HUES48 (cell line): Measurements from ENCODE around the gene TSC1.

Experiments used
- H3K27ac ChIP-seq: one replicate; pipeline ENCODE4 v1.7.0; 2013; ENCODE audit warnings: low read depth, low read length, inconsistent platforms
- H3K27me3 ChIP-seq: 2 replicates; pipeline ENCODE4 v1.6.1; 2013; ENCODE audit warnings: mild to moderate bottlenecking, low read length; ENCODE audit not compliant: control insufficient read depth, insufficient read depth
- H3K36me3 ChIP-seq: 2 replicates; pipeline ENCODE4 v1.6.1; 2013; ENCODE audit warnings: low read length; ENCODE audit not compliant: control insufficient read depth, insufficient read depth
- H3K4me1 ChIP-seq: 2 replicates; pipeline ENCODE4 v1.6.1; 2013; ENCODE audit warnings: mild to moderate bottlenecking, low read length; ENCODE audit not compliant: control insufficient read depth, insufficient read depth
- H3K4me3 ChIP-seq: 2 replicates; pipeline ENCODE4 v1.5.1; 2013; ENCODE audit warnings: mild to moderate bottlenecking, low read depth, low read length
- H3K9ac ChIP-seq: 2 replicates; pipeline ENCODE4 v1.6.1; 2013; ENCODE audit warnings: mild to moderate bottlenecking, low read depth, low read length, moderate library complexity
- H3K9me3 ChIP-seq: 2 replicates; pipeline ENCODE4 v1.6.1; 2013; ENCODE audit warnings: low read length; ENCODE audit not compliant: control insufficient read depth, insufficient read depth

The TSC1 gene

GRCh38 chr9:132903574-132904492 lies 40.6 kb downstream of the TSC1 start:
- H3K27ac ChIP-seq = peak overlapping the region; percentile 71
- no peaks in the 10 kb centered on the region for H3K27me3 ChIP-seq
- peaks cover 38% of the 10 kb centered on the region for H3K36me3 ChIP-seq
- H3K9me3 ChIP-seq = no peaks in the 10 kb centered on the region
- H3K4me3 ChIP-seq = peak overlapping the region; percentile 9; the same call in 1 of the 2 replicates
- H3K4me1 ChIP-seq = peaks cover 28% of the 10 kb centered on the region
- no peak overlapping the region for H3K9ac ChIP-seq

- no peak overlapping the region for H3K27ac ChIP-seq
- H3K36me3 ChIP-seq = peaks cover 54% of the 10 kb centered on the region
- H3K9ac ChIP-seq = no peak overlapping the region
- no peaks in the 10 kb centered on the region for H3K27me3 ChIP-seq
- H3K4me1 ChIP-seq = peaks cover 28% of the 10 kb centered on the region
- H3K4me3 ChIP-seq = no peak overlapping the region
- no peaks in the 10 kb centered on the region for H3K9me3 ChIP-seq
Measured at GRCh38 chr9:132901858-132902831, 42.3 kb downstream of the TSC1 start.

GRCh38 chr9:132898051-132898450 lies 46.4 kb downstream of the TSC1 start:
- H3K27me3 ChIP-seq = no peaks in the 10 kb centered on the region
- H3K9me3 ChIP-seq = no peaks in the 10 kb centered on the region
- H3K27ac ChIP-seq = no peak overlapping the region
- peaks cover 10% of the 10 kb centered on the region for H3K4me1 ChIP-seq
- no peak overlapping the region for H3K4me3 ChIP-seq
- H3K36me3 ChIP-seq = peaks cover 82% of the 10 kb centered on the region
- no peak overlapping the region for H3K9ac ChIP-seq

- no peak overlapping the region for H3K27ac ChIP-seq
- H3K27me3 ChIP-seq = no peaks in the 10 kb centered on the region
- H3K4me1 ChIP-seq = peaks cover 3% of the 10 kb centered on the region; the same call in 1 of the 2 replicates
- no peaks in the 10 kb centered on the region for H3K9me3 ChIP-seq
- no peak overlapping the region for H3K4me3 ChIP-seq
- no peak overlapping the region for H3K9ac ChIP-seq
- peaks cover 78% of the 10 kb centered on the region for H3K36me3 ChIP-seq
Measured at GRCh38 chr9:132896906-132897305, 47.5 kb downstream of the TSC1 start.

- Histone ChIP-seq H3K36me3 (peaks cover 75% of the 10 kb centered on the region), H3K27ac (no peak overlapping the region), H3K27me3 (no peaks in the 10 kb centered on the region), H3K9me3 (no peaks in the 10 kb centered on the region), H3K4me1 (peaks cover 3% of the 10 kb centered on the region; the same call in 1 of the 2 replicates), H3K9ac (no peak overlapping the region), H3K4me3 (no peak overlapping the region)
Measured at GRCh38 chr9:132896264-132896663, 48.2 kb downstream of the TSC1 start.

GRCh38 chr9:132894862-132895835 lies 49.3 kb downstream of the TSC1 start:
- Histone ChIP-seq H3K4me1 (peaks cover 3% of the 10 kb centered on the region; the same call in 1 of the 2 replicates), H3K27ac (no peak overlapping the region), H3K36me3 (peaks cover 64% of the 10 kb centered on the region), H3K27me3 (no peaks in the 10 kb centered on the region), H3K4me3 (no peak overlapping the region), H3K9me3 (no peaks in the 10 kb centered on the region), H3K9ac (no peak overlapping the region)

GRCh38 chr9:132894346-132894745 lies 50.1 kb downstream of the TSC1 start:
- no peaks in the 10 kb centered on the region for H3K27me3 ChIP-seq
- H3K4me3 ChIP-seq = no peak overlapping the region
- peaks cover 3% of the 10 kb centered on the region; the same call in 1 of the 2 replicates for H3K4me1 ChIP-seq
- H3K9ac ChIP-seq = no peak overlapping the region
- no peaks in the 10 kb centered on the region for H3K9me3 ChIP-seq
- H3K36me3 ChIP-seq = peaks cover 56% of the 10 kb centered on the region
- no peak overlapping the region for H3K27ac ChIP-seq

GRCh38 chr9:132892400-132892799 lies 52.0 kb downstream of the TSC1 start:
- Histone ChIP-seq H3K27me3 (no peaks in the 10 kb centered on the region), H3K36me3 (peaks cover 38% of the 10 kb centered on the region), H3K4me3 (no peak overlapping the region), H3K4me1 (peaks cover 3% of the 10 kb centered on the region; the same call in 1 of the 2 replicates), H3K9ac (no peak overlapping the region), H3K9me3 (no peaks in the 10 kb centered on the region), H3K27ac (no peak overlapping the region)

- peaks cover 3% of the 10 kb centered on the region; the same call in 1 of the 2 replicates for H3K4me1 ChIP-seq
- H3K9me3 ChIP-seq = no peaks in the 10 kb centered on the region
- no peak overlapping the region for H3K9ac ChIP-seq
- H3K27me3 ChIP-seq = no peaks in the 10 kb centered on the region
- H3K4me3 ChIP-seq = no peak overlapping the region
- no peak overlapping the region for H3K27ac ChIP-seq
- H3K36me3 ChIP-seq = peaks cover 4% of the 10 kb centered on the region; the same call in 1 of the 2 replicates
Measured at GRCh38 chr9:132888151-132888550, 56.3 kb downstream of the TSC1 start.
